MM.1S (cell line): Measurements from ENCODE around the gene ARHGAP33.

Source experiments
- EZH2phosphoT487 ChIP-seq: fragments of 300-600 bp; sonication (generic); IDR thresholded peaks from 2 replicates; pipeline ENCODE4 v1.6.1; 2018; ENCODE audit warnings: antibody characterized with exemption, low read length
- TF ChIP-seq, protein P1 (sequence below): fragments of 300-600 bp; sonication (generic); IDR thresholded peaks from 2 replicates; pipeline ENCODE4 v1.5.1; 2016; ENCODE audit warnings: antibody characterized with exemption, low read length, mixed read lengths

DNA sequence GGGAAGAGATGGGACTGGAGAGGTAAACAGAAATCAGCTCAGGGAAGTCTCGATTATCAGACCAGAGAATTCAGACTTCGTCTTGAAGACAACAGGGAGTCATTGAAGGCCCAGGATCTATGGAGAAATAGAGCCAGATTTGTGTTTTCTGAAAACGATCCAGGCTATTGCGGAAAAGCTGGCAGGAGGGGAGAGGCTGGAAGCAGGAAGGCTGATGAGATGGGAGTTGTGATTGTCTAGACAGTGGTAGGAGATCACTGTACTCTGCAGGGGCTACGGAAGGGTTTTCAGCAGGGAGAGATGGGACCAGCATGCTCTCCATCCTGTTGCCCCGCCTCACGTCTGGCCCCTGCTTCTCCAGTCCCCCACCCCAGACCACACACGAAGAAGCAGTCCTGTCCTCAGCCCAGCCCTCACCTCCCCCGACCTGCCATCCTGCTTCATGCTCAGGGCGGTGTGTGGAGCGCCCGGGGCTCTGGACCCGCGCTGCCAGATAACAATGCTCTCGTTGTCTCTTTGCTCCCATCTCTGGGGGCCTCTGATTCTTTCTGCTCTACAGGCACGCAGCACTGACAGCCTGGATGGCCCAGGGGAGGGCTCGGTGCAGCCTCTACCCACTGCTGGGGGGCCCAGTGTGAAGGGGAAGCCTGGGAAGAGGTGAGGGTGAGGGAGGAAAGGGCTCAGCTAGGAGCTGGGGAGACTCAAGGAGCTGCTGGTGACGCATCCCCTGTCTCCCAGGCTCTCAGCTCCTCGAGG is 1.9 kb downstream of the ARHGAP33 start:
- TF ChIP-seq, protein P1, sequence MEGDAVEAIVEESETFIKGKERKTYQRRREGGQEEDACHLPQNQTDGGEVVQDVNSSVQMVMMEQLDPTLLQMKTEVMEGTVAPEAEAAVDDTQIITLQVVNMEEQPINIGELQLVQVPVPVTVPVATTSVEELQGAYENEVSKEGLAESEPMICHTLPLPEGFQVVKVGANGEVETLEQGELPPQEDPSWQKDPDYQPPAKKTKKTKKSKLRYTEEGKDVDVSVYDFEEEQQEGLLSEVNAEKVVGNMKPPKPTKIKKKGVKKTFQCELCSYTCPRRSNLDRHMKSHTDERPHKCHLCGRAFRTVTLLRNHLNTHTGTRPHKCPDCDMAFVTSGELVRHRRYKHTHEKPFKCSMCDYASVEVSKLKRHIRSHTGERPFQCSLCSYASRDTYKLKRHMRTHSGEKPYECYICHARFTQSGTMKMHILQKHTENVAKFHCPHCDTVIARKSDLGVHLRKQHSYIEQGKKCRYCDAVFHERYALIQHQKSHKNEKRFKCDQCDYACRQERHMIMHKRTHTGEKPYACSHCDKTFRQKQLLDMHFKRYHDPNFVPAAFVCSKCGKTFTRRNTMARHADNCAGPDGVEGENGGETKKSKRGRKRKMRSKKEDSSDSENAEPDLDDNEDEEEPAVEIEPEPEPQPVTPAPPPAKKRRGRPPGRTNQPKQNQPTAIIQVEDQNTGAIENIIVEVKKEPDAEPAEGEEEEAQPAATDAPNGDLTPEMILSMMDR: no peak
- TF ChIP-seq EZH2phosphoT487: no peak
